HG03095 (cell line): Measurements from ENCODE around the gene C15orf39.

Experiments used
- ATAC-seq: cut with Tn5 transposase; IDR thresholded peaks from one replicate; pipeline ENCODE4 v1.9.1; 2021; ENCODE audit warnings: moderate library complexity; ENCODE audit not compliant: unreplicated experiment

C15orf39 gene

GRCh38 chr15:75171408-75171807 lies 30.3 kb upstream of the C15orf39 start:
- no peak for ATAC-seq

GRCh38 chr15:75172284-75172820 lies 29.3 kb upstream of the C15orf39 start:
- no peak for ATAC-seq

- no peak for ATAC-seq
Measured at GRCh38 chr15:75174102-75174501, 27.6 kb upstream of the C15orf39 start.

- ATAC-seq: no peak
Measured at GRCh38 chr15:75174729-75175128, 27.0 kb upstream of the C15orf39 start.

- no peak for ATAC-seq
Measured at GRCh38 chr15:75176396-75176761, 25.3 kb upstream of the C15orf39 start.

- ATAC-seq: no peak
Measured at GRCh38 chr15:75177360-75178071, 24.2 kb upstream of the C15orf39 start.

- no peak for ATAC-seq
Measured at GRCh38 chr15:75178171-75178937, 23.3 kb upstream of the C15orf39 start.

- no peak for ATAC-seq
Measured at GRCh38 chr15:75178938-75179745, 22.5 kb upstream of the C15orf39 start.

- ATAC-seq: no peak
Measured at GRCh38 chr15:75179746-75180140, 21.9 kb upstream of the C15orf39 start.

- ATAC-seq: no peak
Measured at GRCh38 chr15:75181780-75182179, 19.9 kb upstream of the C15orf39 start.

- no peak for ATAC-seq
Measured at GRCh38 chr15:75182187-75183131, 19.2 kb upstream of the C15orf39 start.

- ATAC-seq: no peak
Measured at GRCh38 chr15:75185271-75186029, 16.2 kb upstream of the C15orf39 start.

GRCh38 chr15:75186044-75186443 lies 15.6 kb upstream of the C15orf39 start:
- ATAC-seq: no peak

- no peak for ATAC-seq
Measured at GRCh38 chr15:75188499-75188898, 13.2 kb upstream of the C15orf39 start.

GRCh38 chr15:75191235-75191634 lies 10.4 kb upstream of the C15orf39 start:
- no peak for ATAC-seq

GRCh38 chr15:75192307-75192706 lies 9.4 kb upstream of the C15orf39 start:
- ATAC-seq: no peak

GRCh38 chr15:75193272-75193671 lies 8.4 kb upstream of the C15orf39 start:
- ATAC-seq: no peak

GRCh38 chr15:75193976-75194375 lies 7.7 kb upstream of the C15orf39 start:
- ATAC-seq: no peak

- no peak for ATAC-seq
Measured at GRCh38 chr15:75194397-75194796, 7.3 kb upstream of the C15orf39 start.
